GM12892 (cell line): ENCODE data around the gene CDC37L1.
A peak's percentile ranks its signal among the peaks of the same experiment; 100 is the strongest.

ENCODE experiments used
- POLR2A ChIP-seq: IDR thresholded peaks from 2 replicates; pipeline ENCODE4 v1.6.1; 2011; ENCODE audit warnings: low read depth, low read length, control low read depth
- POLR2AphosphoS5 ChIP-seq: IDR thresholded peaks from 2 replicates; pipeline ENCODE4 v1.6.1; 2011; ENCODE audit warnings: low read depth, low read length, control low read depth
- TAF1 ChIP-seq: IDR thresholded peaks from 2 replicates; pipeline ENCODE4 v1.6.1; 2011; ENCODE audit warnings: low read depth, mild to moderate bottlenecking, control low read depth, low read length, borderline replicate concordance

GRCh38 chr9:4741365-4742089, 62.2 kb downstream of the CDC37L1 start:
- TF ChIP-seq POLR2A (no peak), POLR2AphosphoS5 (peak; percentile 7; the same call in 1 of the 2 replicates), TAF1 (no peak)
